ENCODE data around the gene NR2E3.

The NR2E3 gene

DNA sequence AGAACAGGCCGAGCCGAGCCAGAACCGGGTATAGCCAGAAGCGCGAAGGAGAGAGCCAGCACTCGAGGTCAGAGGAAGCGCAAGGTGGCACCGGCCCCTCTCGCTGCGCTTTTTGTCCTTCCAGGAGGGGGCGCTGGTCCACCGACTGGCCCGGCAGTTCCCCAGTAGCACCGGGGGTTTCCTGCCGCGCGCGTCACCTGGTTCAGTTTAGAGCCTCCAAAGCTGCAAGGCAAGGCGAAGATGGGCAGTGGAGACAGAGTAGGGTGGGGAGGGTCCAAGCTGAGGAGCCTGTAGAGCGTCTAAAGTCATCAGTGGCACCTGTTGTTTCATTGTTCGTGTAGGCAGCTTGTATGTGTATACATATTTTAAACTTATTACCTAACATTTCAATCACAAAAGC, 7.6 kb upstream of the NR2E3 start:
- no peak for TF ChIP-seq ZNF274 (IDR thresholded peaks at IDR 0.05; ENCODE audit: low read depth, low read length)
- no peak overlapping the region for H3K4me3 ChIP-seq (ENCODE audit: low read length)

DNA sequence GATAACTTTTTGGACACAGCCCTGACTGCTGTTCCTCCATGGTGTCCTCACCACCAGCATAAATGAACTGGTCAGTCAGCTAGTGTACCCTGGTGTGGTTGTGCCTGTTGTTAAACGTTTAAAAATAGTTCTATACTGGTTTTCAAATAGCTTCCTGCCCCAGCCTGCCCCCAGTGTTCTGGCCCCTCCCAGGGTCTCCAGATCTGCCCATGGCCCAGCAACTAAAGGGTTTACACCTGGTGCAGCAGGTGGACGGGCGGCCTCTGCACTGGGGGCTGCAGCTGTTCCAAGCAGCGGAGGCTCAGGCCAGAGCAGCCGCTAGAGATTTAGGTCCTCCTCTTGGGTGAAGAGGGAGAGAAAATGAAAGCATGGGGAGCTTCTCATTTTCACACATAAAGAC, 6.1 kb upstream of the NR2E3 start:
- no peak for TF ChIP-seq ZNF274 (IDR thresholded peaks at IDR 0.05; ENCODE audit: low read depth, low read length)
- H3K4me3 ChIP-seq (ENCODE audit: low read length) = no peak overlapping the region

DNA sequence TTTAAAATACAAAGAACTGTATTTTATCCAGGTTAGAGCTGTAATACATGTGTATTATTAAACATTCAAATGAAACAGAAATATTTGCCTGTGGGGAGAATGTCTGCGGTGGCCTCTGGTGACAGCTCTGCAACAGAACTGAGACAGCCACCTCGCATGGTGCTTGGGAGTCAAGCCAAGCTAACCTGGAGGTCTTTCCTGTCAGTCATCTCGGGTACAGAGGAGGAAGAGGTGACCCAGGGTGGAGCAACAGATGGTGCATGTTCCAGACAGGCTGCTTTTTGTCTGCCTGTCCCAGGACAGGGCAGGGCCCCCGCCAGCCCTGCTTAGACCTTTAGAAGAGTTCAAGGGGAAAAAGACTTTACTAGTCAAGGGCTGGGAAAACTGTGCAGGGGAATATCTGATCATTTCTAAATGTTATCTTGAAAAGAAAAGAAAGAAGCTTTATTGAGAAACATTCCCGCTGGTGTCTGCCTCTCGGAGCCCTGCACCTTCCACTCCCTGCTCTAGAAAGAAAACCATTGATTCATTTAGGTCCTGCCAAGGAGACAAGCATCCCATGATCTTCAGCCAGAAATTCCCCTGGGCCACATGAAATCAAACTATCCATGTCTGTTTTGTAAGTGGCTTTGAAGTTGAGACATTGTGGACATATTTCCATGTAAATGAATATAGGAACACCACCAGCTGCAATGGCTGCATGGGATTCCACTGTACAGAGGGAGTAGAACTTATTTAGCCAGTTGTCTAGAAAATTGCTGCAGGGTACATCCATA, 5.5 kb upstream of the NR2E3 start:
- H3K4me3 ChIP-seq (ENCODE audit: low read length) = no peak overlapping the region
- no peak for TF ChIP-seq ZNF274 (IDR thresholded peaks at IDR 0.05; ENCODE audit: low read depth, low read length)

GRCh38 chr15:71806452-71806931, 3.9 kb upstream of the NR2E3 start:
- TF ChIP-seq ZNF274 (IDR thresholded peaks at IDR 0.05; ENCODE audit: low read depth, low read length) = no peak
- no peak overlapping the region for H3K4me3 ChIP-seq (ENCODE audit: low read length)

- TF ChIP-seq ZNF274 (IDR thresholded peaks at IDR 0.05; ENCODE audit: low read depth, low read length) = no peak
- no peak overlapping the region for H3K4me3 ChIP-seq (ENCODE audit: low read length)
Measured at GRCh38 chr15:71807125-71807629, 3.2 kb upstream of the NR2E3 start.

DNA sequence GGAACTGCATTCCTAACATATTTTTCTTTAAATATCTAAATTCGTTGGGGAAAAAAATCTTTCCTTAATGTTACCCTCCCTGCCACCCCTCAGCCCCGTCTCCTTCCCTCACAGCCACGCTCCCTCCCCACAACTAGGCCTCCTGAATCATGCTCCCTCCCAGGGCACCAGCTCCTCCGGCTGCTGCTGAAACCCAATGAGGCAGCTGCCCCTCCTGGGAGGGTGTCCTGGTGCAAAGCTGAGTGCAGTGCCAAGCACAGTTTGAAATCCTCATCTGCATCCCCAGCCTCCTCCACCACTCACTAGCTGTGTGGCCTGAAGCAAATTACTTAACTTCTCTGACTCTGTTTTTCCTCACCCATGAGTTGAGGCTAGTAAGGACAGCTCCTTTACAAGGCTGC, 2.7 kb upstream of the NR2E3 start:
- no peak for TF ChIP-seq ZNF274 (IDR thresholded peaks at IDR 0.05; ENCODE audit: low read depth, low read length)
- H3K4me3 ChIP-seq (ENCODE audit: low read length) = no peak overlapping the region

DNA sequence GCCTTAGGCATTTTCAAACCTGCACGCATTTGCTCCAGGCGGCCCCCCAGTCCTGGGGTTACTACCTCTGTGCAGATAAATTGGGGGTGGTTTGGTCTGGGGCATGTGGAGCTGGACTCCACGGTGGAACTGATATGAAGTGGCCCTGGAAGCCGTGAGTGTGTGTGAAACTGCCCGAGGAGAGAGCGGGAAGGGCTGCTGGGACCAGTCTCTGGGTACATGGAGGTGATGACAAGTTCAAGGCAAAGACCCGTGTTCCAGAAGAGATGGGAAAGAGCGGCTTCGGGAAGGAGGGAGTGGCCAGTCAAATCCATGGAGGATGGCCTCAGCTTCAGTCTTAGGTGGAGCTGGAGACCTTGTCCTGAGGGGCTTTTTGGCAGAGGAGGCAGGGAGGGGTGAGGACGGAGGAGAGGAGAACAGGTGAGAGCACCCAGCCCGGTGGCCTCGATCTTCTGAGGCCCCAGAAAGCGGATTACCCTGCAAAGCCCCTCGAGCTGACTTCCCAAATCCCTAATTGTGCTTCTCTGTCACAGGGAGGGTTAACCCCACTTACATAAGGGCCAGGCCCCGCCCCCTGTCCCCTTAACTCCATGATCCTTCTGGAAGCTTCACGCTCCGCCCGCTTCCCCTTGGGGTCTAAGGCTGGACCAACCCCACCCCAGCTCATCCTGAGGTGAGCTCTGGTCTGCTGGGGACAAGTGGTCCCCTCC, 1.9 kb upstream of the NR2E3 start:
- no peak overlapping the region for H3K4me3 ChIP-seq (ENCODE audit: low read length)
- no peak for TF ChIP-seq ZNF274 (IDR thresholded peaks at IDR 0.05; ENCODE audit: low read depth, low read length)

DNA sequence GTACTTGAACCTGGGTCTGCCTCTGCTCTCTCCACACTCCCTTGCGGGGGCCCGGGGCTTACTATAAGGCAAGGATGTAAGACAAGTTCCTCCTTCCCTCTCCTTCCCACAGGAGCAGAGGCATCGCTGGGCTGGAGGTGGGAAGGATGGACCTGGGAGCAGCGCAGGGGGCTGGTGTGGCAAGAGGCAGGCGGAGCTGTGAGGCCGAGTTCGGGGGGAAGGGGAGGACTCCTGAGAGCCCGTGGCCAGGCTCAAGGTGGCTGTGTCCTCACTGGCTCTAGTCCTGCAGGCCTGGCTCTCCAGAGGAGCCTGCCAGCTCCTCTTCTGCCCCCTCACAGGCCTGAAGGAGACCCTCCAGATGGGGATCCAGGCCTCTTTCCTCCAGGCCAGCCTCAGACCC, 1.0 kb upstream of the NR2E3 start:
- TF ChIP-seq ZNF274 (IDR thresholded peaks at IDR 0.05; ENCODE audit: low read depth, low read length) = no peak
- no peak overlapping the region for H3K4me3 ChIP-seq (ENCODE audit: low read length)

- no peak overlapping the region for H3K4me3 ChIP-seq (ENCODE audit: low read length)
- no peak for TF ChIP-seq ZNF274 (IDR thresholded peaks at IDR 0.05; ENCODE audit: low read depth, low read length)
Measured at GRCh38 chr15:71811036-71811736, 832 bp downstream of the NR2E3 start.

GRCh38 chr15:71811752-71812735, 1.7 kb downstream of the NR2E3 start:
- no peak for TF ChIP-seq ZNF274 (IDR thresholded peaks at IDR 0.05; ENCODE audit: low read depth, low read length)

GRCh38 chr15:71812966-71813722, 2.8 kb downstream of the NR2E3 start:
- no peak for TF ChIP-seq ZNF274 (IDR thresholded peaks at IDR 0.05; ENCODE audit: low read depth, low read length)
- H3K4me3 ChIP-seq (ENCODE audit: low read length) = no peak overlapping the region

More at GRCh38 chr15:71811752-71812735, 1.7 kb downstream of the NR2E3 start:
- no peak overlapping the region for H3K4me3 ChIP-seq (ENCODE audit: low read length)

DNA sequence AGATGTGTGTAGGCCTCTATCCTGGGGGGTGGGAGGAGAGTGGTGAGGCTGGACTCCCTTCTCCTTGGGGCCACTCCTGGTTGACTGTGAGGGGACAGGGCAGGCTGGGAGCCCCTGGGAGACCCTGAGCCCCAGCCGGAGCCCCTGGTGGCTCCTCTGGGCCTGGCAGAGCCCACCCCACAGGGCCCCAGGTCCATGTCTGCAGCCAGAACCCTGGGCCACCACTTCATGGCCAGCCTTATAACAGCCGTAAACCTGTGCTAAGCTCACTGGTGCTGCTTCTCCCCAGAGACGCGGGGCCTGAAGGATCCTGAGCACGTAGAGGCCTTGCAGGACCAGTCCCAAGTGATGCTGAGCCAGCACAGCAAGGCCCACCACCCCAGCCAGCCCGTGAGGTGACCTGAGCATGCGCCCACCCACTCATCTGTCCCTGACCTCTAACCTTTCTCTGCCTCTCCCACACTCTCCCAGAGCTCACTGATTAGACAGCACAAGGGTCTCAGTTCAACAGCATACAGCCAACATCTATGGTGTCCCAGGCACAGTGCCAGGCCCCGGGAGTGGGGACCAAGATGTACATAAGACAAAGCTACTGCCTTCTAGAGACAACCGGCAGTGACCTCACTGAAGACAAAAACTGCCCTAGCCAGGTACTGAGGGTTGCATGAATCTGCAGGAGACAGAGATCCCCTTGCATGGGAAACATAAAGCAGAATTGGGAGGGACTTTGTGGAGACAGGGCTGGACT, 3.5 kb downstream of the NR2E3 start:
- H3K4me3 ChIP-seq (ENCODE audit: low read length) = no peak overlapping the region
- TF ChIP-seq ZNF274 (IDR thresholded peaks at IDR 0.05; ENCODE audit: low read depth, low read length) = no peak

Data from GM08714 (cell line).